HG02588 (cell line): ENCODE data around the gene LRP1-AS.

ENCODE experiments used
- ATAC-seq: cut with Tn5 transposase; IDR thresholded peaks from one replicate; pipeline ENCODE4 v1.9.1; 2021; ENCODE audit warnings: mild to moderate bottlenecking, moderate library complexity; ENCODE audit not compliant: unreplicated experiment

LRP1-AS gene

DNA sequence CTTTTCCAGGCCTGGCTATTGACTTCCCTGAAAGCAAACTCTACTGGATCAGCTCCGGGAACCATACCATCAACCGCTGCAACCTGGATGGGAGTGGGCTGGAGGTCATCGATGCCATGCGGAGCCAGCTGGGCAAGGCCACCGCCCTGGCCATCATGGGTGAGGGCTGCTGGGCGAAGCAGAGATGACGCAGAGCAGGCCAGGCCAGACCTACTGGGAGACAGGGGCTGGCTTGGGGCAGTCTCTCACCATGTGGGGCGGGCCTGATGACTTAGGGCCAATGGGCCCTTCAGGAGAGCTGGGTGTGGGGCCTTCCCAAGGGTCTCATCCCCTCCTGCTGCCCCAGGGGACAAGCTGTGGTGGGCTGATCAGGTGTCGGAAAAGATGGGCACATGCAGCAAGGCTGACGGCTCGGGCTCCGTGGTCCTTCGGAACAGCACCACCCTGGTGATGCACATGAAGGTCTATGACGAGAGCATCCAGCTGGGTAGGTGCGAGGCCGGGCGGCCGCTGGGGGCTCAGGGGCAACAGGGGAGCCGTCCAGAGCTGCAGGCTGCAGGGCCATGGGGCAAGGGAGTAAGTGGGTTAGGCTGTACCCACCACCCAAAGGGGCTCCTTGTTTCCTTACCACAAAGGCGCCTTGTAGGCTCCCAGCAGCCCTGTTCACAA is 33.0 kb upstream of the LRP1-AS start:
- no peak for ATAC-seq

GRCh38 chr12:57179331-57180086 is 32.1 kb upstream of the LRP1-AS start:
- no peak for ATAC-seq

DNA sequence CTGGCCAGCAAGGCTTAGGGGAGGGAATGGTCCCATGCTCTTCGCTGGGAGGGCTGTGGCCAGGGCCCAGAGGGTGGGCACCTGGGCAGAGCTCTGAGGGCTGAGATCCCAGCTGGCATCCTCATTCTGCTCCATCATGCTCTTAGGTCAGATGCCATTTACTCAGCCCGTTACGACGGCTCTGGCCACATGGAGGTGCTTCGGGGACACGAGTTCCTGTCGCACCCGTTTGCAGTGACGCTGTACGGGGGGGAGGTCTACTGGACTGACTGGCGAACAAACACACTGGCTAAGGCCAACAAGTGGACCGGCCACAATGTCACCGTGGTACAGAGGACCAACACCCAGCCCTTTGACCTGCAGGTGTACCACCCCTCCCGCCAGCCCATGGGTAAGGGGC is 30.8 kb upstream of the LRP1-AS start:
- ATAC-seq = no peak

DNA sequence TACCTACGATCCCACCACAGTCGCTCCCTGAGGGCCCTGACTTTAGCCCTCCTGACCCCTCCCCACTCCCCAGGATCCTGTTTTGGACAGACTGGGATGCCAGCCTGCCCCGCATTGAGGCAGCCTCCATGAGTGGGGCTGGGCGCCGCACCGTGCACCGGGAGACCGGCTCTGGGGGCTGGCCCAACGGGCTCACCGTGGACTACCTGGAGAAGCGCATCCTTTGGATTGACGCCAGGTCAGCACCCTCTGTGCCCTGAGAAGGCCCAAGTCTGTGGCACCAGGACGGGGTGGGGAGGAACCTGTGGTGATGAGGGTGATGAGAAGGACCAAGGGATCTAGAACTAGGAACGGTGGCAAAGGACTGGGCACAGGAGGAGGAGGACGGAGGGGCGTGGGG is 29.9 kb upstream of the LRP1-AS start:
- no peak for ATAC-seq

DNA sequence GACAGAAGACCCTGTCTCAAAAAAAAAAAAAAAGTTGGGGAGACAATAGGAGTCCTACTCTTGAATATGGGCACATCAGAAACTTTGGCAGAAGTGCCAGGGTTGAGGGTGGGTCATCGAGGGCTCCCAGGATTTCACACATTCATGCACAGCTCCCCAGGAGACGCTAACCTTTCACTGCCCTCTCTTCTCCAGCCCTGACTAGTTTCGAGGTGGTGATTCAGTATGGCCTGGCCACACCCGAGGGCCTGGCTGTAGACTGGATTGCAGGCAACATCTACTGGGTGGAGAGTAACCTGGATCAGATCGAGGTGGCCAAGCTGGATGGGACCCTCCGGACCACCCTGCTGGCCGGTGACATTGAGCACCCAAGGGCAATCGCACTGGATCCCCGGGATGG is 29.4 kb upstream of the LRP1-AS start:
- ATAC-seq = no peak

DNA sequence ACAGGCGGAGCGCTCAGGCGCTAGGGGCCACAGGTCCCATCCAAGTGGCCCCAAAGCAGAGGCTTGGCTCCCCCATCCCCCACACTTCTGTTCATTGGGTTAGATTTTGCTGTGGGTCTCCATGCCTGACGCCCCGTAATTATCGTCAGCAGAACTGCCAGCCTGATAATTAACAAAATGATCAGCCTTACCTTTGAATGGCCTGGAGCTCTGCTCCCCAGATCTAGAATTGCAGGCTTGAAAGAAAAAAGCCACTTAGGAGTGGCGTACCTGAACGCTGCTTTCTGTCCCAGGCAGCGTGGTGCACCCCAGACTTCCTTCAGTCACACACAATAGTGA is 28.7 kb upstream of the LRP1-AS start:
- ATAC-seq = no peak

GRCh38 chr12:57175428-57176138 is 28.2 kb upstream of the LRP1-AS start:
- no peak for ATAC-seq

DNA sequence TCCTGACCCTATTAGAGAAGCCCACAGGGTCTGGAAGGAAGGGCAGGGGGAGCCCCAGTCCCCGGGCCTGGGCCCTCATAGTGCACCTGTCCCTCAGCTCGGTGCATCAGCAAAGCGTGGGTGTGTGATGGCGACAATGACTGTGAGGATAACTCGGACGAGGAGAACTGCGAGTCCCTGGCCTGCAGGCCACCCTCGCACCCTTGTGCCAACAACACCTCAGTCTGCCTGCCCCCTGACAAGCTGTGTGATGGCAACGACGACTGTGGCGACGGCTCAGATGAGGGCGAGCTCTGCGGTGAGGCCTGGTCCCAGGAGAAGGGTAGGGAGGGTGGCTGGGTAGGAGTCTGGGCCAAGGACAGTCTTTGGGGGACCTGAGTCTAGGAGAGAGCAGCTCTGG is 26.3 kb upstream of the LRP1-AS start:
- ATAC-seq = no peak

- ATAC-seq = no peak
Observed at GRCh38 chr12:57173089-57173488, 25.7 kb upstream of the LRP1-AS start.

GRCh38 chr12:57171668-57172067 is 24.2 kb upstream of the LRP1-AS start:
- ATAC-seq = no peak

DNA sequence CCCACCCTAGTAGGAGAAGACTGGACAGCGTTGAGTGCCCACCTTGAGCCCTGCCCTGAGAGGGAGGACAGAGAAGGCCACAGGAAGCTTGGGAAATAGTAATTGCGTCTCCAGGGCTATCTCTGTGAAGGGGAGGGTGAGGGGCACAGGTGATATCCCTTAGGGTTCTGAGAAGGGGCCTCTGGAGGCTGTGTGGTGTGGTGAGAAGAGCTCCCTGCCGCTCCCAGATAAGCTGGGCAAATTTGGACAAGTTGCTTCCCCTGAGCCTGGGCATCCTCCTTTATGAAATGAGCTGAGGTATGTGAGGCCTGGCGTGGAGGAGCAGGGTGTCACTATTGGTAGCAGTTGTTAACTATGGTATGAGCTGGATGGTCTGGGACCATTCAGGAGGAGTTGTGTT is 23.5 kb upstream of the LRP1-AS start:
- no peak for ATAC-seq

DNA sequence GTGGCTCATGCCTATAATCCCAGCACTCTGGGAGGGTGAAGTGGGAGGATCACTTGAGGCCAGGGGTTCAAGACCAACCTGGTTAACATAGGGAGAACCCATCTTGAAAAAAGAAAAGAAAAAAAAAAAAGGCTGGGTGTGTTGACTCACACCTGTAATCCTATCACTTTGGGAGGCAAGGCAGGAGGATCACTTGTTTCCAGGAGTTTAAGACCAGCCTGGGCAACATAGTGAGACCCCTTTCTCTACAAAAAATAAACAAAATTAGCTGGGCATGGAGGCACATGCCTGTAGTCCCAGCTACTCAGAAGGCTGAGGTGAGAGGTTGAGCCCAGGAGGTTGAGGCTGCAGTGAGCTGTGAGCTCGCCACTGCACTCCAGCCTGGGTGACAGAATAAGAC is 23.0 kb upstream of the LRP1-AS start:
- ATAC-seq = no peak

- no peak for ATAC-seq
Observed at GRCh38 chr12:57169969-57170368, 22.6 kb upstream of the LRP1-AS start.

DNA sequence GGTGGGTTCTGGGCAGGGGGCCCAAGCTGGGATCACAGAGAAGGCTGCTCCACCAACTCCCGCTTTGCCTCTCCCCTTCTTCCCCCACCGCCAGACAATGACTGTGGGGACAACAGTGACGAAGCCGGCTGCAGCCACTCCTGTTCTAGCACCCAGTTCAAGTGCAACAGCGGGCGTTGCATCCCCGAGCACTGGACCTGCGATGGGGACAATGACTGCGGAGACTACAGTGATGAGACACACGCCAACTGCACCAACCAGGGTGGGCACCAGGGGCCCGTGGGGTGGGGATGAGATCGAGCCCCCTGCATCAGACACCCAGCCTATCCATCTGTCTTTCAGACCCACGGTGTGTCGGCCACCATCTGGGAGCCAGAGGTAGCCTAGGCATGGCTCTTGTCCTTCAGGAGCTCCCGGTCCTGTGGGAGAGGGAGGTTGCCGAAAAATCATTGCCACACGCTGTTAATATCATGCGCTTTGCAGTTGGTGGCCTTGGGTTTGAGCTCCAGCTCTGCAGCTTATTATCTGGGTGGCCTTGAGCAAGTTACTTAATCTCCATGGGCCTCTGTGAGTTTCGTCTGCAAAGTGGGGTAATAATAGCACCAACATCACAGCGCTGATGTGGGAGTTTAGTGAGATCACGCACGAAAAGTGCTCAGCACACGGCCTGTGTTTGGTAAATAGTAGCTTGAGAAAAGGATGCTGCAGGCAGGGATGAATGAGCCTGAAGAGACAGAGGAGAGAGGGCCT is 21.8 kb upstream of the LRP1-AS start:
- ATAC-seq = no peak

DNA sequence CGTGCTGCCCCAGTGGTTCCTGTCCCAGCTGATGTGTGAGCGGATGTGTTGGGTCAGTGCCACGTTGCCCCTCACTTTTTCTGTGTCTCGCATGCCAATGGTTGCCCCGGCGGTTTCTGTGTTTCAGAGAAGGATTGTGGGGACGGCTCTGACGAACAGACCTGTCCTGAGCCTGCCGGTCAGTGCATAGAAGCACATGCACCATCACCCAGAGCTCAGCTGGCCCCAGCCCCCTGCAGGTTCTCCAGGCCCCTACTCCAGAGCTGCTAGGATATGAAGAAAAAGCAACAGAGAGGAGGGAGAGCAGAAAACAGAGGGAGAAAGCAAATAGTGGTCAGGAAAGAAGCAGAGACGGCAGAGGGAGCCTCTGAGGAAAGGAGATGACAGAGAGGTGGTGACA is 20.6 kb upstream of the LRP1-AS start:
- ATAC-seq = no peak

DNA sequence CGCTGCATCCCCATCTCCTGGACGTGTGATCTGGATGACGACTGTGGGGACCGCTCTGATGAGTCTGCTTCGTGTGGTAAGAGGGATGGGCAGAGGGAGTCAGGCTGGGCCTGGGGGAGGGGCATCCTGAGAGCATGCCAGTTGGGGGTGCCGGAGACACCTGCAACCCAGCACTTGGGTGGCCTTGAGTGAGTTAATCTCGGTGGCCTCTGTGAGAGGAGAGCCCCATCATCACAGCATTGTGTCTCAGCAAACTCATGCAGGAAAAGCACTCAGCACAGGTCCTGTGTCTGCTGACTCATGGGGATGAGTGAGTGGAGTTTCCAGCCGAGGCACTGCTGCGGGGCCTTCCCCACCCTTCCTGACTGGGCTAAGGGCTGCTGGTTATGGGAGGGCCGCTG is 19.6 kb upstream of the LRP1-AS start:
- ATAC-seq = no peak

DNA sequence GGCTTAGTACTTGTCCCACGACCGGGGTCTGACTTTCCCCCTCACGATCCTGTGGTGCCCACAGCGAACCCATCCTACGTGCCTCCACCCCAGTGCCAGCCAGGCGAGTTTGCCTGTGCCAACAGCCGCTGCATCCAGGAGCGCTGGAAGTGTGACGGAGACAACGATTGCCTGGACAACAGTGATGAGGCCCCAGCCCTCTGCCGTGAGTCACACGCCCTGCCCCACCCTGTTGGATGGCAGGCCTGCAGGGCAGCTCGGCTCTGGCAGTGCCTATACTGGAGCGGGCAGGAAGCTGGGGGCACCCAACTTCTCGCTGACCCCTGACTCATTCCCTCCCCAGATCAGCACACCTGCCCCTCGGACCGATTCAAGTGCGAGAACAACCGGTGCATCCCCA is 18.3 kb upstream of the LRP1-AS start:
- no peak for ATAC-seq

DNA sequence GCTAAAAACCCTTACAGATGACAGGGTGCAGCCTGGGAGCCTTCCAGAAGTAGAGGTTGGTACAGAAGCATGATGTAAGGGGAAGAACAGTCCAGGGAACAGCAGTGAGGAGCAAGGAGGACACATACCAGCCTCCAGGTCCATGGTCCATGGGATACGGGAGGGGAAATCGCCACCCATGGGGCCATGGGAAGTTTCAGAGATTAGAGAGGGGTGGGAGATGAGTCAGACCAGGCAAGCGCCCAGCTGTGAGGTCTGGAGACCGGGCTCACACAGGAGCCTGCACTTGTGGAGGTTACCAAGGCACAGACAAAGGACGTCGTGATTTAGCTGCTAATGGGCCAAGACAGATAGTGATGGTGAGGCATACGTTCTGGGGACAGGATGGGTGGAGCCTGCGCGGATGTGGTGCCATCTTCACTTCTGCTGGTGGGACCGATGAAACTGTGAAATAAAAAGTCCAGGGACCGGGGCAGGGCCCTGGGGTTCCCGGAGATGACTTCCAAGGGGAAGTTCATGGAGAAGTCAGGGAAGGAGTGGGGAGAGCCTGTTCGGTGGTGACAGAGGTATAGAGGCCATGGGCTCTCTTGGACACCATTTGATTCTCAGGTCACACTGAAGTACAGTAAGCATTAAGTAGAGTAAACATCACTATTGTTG is 17.7 kb upstream of the LRP1-AS start:
- no peak for ATAC-seq

GRCh38 chr12:57164454-57164853 is 17.0 kb upstream of the LRP1-AS start:
- no peak for ATAC-seq

GRCh38 chr12:57162553-57163125 is 15.2 kb upstream of the LRP1-AS start:
- no peak for ATAC-seq

- ATAC-seq = no peak
Observed at GRCh38 chr12:57161491-57161890, 14.1 kb upstream of the LRP1-AS start.
